B cell (primary cell): ENCODE measurements around the gene RBM39.

ENCODE experiments used
- EZH2 ChIP-seq: IDR thresholded peaks from 2 replicates; pipeline ENCODE4 v1.6.1; 2012; ENCODE audit warnings: borderline replicate concordance, low read depth, mild to moderate bottlenecking, moderate library complexity, low read length; ENCODE audit not compliant: insufficient read depth, poor library complexity, severe bottlenecking
- TF ChIP-seq, protein P1 (sequence below): fragments of 200-600 bp; IDR thresholded peaks from one replicate; pipeline ENCODE4 v1.8.0; 2022; ENCODE audit warnings: antibody characterized with exemption, mild to moderate bottlenecking

DNA sequence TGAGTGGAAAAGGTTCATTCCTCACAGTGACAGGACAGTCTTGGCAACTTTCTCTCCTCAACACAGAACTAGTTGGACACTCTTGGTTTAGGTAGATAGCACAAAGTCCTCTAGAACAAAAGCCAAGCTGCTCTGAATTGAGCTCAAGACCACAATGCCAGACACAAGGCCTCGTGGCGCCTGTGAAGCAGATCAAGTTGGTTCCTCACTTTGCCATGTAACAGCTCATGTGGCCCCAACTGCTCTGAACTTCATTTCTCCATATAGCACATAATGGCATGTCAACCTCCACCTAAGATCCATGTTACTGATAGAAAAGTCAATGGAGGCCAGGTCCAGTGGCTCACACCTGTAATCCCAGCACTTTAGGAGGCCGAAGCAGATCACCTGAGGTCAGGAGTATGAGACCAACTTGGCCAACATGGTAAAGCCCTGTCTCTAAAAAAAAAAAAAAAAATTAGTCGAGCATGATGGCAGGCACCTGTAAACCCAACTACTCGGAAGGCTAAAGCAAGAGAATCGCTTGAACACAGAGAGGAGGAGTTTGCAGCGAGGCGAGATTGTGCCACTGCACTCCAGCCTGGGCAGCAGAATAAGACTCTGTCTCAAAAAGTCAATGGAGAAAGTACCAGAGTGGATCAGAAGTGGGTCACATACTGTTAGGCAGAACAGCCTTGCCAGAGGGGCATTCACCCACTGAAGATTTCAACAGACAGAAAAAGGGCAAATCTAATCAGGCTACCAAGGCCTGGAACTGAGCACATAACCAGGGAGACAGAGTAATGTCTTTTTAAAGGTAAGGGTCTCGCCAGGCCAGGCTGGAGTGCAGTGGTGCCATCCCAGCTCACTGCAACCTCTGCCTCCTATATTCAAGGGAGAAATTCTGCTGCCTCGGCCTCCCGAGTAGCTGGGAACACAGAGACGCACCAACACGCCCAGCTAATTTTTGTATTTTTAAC lies 21.6 kb downstream of the RBM39 start:
- TF ChIP-seq, protein P1, sequence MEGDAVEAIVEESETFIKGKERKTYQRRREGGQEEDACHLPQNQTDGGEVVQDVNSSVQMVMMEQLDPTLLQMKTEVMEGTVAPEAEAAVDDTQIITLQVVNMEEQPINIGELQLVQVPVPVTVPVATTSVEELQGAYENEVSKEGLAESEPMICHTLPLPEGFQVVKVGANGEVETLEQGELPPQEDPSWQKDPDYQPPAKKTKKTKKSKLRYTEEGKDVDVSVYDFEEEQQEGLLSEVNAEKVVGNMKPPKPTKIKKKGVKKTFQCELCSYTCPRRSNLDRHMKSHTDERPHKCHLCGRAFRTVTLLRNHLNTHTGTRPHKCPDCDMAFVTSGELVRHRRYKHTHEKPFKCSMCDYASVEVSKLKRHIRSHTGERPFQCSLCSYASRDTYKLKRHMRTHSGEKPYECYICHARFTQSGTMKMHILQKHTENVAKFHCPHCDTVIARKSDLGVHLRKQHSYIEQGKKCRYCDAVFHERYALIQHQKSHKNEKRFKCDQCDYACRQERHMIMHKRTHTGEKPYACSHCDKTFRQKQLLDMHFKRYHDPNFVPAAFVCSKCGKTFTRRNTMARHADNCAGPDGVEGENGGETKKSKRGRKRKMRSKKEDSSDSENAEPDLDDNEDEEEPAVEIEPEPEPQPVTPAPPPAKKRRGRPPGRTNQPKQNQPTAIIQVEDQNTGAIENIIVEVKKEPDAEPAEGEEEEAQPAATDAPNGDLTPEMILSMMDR = no peak
- no peak for TF ChIP-seq EZH2
